ENCODE data around the gene MTOR.

The MTOR gene

DNA sequence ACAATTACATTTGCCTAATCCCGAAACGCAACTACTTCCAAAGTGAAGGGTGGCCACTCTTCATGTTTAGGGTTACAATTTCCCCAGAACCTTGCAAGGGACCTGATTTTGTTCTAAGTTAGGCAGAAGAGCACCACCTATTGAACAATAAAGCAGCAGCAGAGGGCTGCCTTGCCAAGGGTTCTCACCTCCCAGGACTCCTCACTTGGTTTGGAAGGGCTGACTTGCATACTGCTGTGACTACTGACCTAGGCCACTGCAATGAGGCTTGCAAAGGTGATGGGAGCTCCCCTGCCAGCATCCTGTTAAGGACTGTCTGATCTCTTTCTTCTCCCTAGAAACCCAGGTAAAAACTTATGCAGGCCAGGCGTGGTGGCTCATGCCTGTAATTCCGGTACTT is 14.2 kb downstream of the MTOR start:
- H3K79me2 ChIP-seq (ENCODE audit: low read length): no peaks in the 10 kb centered on the region
- H3F3A ChIP-seq (ENCODE audit: insufficient read depth, low read length): no peaks in the 10 kb centered on the region
- H3K9ac ChIP-seq (ENCODE audit: low read length): no peak overlapping the region
- H3K9me2 ChIP-seq (replicated peaks; ENCODE audit: insufficient read depth, low read length): no peaks in the 10 kb centered on the region
- H4K20me1 ChIP-seq (ENCODE audit: insufficient read depth, low read length): no peaks in the 10 kb centered on the region
- H3K4me3 ChIP-seq (ENCODE audit: low read length): no peak overlapping the region
- no peaks in the 10 kb centered on the region for H3K9me3 ChIP-seq (replicated peaks; ENCODE audit: insufficient read depth, low read length)
- no peak for DNase-seq
- no peak overlapping the region for H3K27ac ChIP-seq (ENCODE audit: low read length)
- no peaks in the 10 kb centered on the region; the same call in 1 of the 2 replicates for H3K36me3 ChIP-seq (replicated peaks; ENCODE audit: insufficient read depth, low read length)
- no peaks in the 10 kb centered on the region for H3K27me3 ChIP-seq (replicated peaks; ENCODE audit: insufficient read depth, low read length)
- no peak overlapping the region for H2AFZ ChIP-seq (ENCODE audit: low read length)
- no peaks in the 10 kb centered on the region for H3K4me1 ChIP-seq (ENCODE audit: low read length)
- H3K4me2 ChIP-seq (ENCODE audit: low read depth, low read length): no peak overlapping the region
- no peak for TF ChIP-seq EZH2phosphoT487 (IDR thresholded peaks at IDR 0.05; ENCODE audit: low read length)
- TF ChIP-seq EZH2 (optimal IDR thresholded peaks at IDR 0.05; ENCODE audit: low read depth, low read length): no peak
- TF ChIP-seq, protein P1, sequence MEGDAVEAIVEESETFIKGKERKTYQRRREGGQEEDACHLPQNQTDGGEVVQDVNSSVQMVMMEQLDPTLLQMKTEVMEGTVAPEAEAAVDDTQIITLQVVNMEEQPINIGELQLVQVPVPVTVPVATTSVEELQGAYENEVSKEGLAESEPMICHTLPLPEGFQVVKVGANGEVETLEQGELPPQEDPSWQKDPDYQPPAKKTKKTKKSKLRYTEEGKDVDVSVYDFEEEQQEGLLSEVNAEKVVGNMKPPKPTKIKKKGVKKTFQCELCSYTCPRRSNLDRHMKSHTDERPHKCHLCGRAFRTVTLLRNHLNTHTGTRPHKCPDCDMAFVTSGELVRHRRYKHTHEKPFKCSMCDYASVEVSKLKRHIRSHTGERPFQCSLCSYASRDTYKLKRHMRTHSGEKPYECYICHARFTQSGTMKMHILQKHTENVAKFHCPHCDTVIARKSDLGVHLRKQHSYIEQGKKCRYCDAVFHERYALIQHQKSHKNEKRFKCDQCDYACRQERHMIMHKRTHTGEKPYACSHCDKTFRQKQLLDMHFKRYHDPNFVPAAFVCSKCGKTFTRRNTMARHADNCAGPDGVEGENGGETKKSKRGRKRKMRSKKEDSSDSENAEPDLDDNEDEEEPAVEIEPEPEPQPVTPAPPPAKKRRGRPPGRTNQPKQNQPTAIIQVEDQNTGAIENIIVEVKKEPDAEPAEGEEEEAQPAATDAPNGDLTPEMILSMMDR (IDR thresholded peaks at IDR 0.05; ENCODE audit: low read length): no peak

DNA sequence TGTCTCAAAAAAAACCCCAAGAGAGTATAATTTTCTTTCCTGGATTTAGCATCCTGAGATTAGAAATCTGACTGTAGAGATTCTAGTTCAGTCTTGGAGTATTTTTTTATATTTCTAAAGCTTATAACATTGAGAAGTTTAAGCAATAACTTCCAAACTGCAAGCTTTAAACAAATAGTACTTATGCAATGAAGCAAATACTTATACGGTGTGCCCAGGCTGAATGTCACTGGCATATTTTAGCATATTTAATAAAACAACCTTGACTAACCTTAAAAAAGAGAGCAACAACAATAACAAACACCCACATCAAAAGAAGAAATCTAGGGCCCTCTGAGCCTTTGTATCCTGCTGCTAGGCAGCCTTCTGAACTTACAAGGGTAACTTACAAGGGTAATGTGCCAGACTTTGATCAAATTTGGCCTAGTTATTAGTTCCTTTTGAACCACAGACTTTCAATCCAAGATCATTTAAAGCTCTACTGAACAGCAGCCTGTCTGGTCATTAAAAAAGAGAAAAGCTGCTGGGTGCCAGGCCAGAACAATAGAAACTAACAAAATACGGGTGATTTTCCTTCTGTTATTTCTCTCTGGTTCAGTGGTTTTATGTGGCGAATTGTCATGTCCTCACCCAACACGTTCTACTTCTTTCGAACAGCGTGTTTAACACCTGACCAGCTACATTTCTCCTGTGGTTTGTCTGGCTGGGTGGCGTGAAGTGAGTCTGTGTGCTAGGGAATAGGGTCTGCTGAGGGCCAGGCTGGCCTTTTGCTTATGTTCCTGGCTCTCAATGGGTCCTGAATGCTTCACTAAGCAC is 16.2 kb downstream of the MTOR start:
- Histone ChIP-seq H3K4me2 (ENCODE audit: low read depth, low read length) (no peak overlapping the region), H3K9ac (ENCODE audit: low read length) (no peak overlapping the region), H3K27ac (ENCODE audit: low read length) (no peak overlapping the region), H3K9me3 (replicated peaks; ENCODE audit: insufficient read depth, low read length) (no peaks in the 10 kb centered on the region), H3F3A (ENCODE audit: insufficient read depth, low read length) (no peaks in the 10 kb centered on the region), H3K4me3 (ENCODE audit: low read length) (no peak overlapping the region), H2AFZ (ENCODE audit: low read length) (no peak overlapping the region), H3K27me3 (replicated peaks; ENCODE audit: insufficient read depth, low read length) (no peaks in the 10 kb centered on the region), H3K4me1 (ENCODE audit: low read length) (no peaks in the 10 kb centered on the region), H3K9me2 (replicated peaks; ENCODE audit: insufficient read depth, low read length) (no peaks in the 10 kb centered on the region), H3K36me3 (replicated peaks; ENCODE audit: insufficient read depth, low read length) (peaks cover 3% of the 10 kb centered on the region; the same call in 1 of the 2 replicates), H3K79me2 (ENCODE audit: low read length) (no peaks in the 10 kb centered on the region), H4K20me1 (ENCODE audit: insufficient read depth, low read length) (0 out of 2 replicates have a peak, but pooled peaks cover 3% of the 10 kb centered on the region)
- TF ChIP-seq, protein P1 (IDR thresholded peaks at IDR 0.05; ENCODE audit: low read length): no peak
- no peak for TF ChIP-seq EZH2 (optimal IDR thresholded peaks at IDR 0.05; ENCODE audit: low read depth, low read length)
- DNase-seq: no peak

DNA sequence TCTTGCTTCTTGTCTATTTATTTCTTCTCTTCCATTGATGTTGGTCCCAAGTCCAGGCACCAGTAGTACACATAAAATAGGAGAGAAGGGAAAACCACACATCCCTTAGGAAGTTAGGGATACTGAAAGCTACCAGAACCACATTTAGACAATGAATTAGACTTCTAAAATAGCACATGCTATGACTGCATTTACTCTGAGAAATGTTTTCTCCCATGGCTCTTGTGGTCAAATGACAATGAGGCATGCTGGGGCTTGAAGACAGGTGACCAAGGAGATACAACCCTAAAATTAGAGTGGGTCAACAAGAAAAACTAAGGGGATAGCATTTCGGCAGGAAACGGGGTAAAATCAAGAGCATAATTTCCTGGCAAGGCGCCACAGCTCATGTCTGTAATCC is 17.1 kb downstream of the MTOR start:
- Histone ChIP-seq H4K20me1 (ENCODE audit: insufficient read depth, low read length) (0 out of 2 replicates have a peak, but pooled peaks cover 3% of the 10 kb centered on the region), H3F3A (ENCODE audit: insufficient read depth, low read length) (no peaks in the 10 kb centered on the region), H2AFZ (ENCODE audit: low read length) (no peak overlapping the region), H3K9me3 (replicated peaks; ENCODE audit: insufficient read depth, low read length) (no peaks in the 10 kb centered on the region), H3K79me2 (ENCODE audit: low read length) (no peaks in the 10 kb centered on the region), H3K4me1 (ENCODE audit: low read length) (no peaks in the 10 kb centered on the region), H3K9me2 (replicated peaks; ENCODE audit: insufficient read depth, low read length) (no peaks in the 10 kb centered on the region), H3K27me3 (replicated peaks; ENCODE audit: insufficient read depth, low read length) (no peaks in the 10 kb centered on the region), H3K36me3 (replicated peaks; ENCODE audit: insufficient read depth, low read length) (peaks cover 3% of the 10 kb centered on the region; the same call in 1 of the 2 replicates), H3K4me3 (ENCODE audit: low read length) (no peak overlapping the region), H3K9ac (ENCODE audit: low read length) (no peak overlapping the region), H3K4me2 (ENCODE audit: low read depth, low read length) (no peak overlapping the region), H3K27ac (ENCODE audit: low read length) (no peak overlapping the region)
- peak; percentile 7 for DNase-seq
- no peak for TF ChIP-seq EZH2 (optimal IDR thresholded peaks at IDR 0.05; ENCODE audit: low read depth, low read length)
- no peak for TF ChIP-seq EZH2phosphoT487 (IDR thresholded peaks at IDR 0.05; ENCODE audit: low read length)
- TF ChIP-seq, protein P1 (IDR thresholded peaks at IDR 0.05; ENCODE audit: low read length): no peak
